Astrocyte (in vitro differentiated cells and primary cell): ENCODE results near the gene ANKRD24.
"Not testable (repeated sequence)": the region's sequence is repeated elsewhere in the genome, so short reads cannot be mapped to it uniquely, and the experiment has no call there.

Source experiments
- EZH2 ChIP-seq: IDR thresholded peaks from 2 replicates; pipeline ENCODE4 v1.6.1; 2012; ENCODE audit warnings: mild to moderate bottlenecking, low read length, inconsistent platforms; ENCODE audit not compliant: insufficient read depth
- TF ChIP-seq, protein P1 (sequence below): IDR thresholded peaks from 2 replicates; pipeline ENCODE4 v1.5.1; 2011; ENCODE audit warnings: low read depth, mild to moderate bottlenecking, inconsistent platforms, low read length, moderate library complexity; ENCODE audit not compliant: insufficient read depth

GRCh38 chr19:4237510-4237909 is 55.0 kb downstream of the ANKRD24 start:
- TF ChIP-seq, protein P1, sequence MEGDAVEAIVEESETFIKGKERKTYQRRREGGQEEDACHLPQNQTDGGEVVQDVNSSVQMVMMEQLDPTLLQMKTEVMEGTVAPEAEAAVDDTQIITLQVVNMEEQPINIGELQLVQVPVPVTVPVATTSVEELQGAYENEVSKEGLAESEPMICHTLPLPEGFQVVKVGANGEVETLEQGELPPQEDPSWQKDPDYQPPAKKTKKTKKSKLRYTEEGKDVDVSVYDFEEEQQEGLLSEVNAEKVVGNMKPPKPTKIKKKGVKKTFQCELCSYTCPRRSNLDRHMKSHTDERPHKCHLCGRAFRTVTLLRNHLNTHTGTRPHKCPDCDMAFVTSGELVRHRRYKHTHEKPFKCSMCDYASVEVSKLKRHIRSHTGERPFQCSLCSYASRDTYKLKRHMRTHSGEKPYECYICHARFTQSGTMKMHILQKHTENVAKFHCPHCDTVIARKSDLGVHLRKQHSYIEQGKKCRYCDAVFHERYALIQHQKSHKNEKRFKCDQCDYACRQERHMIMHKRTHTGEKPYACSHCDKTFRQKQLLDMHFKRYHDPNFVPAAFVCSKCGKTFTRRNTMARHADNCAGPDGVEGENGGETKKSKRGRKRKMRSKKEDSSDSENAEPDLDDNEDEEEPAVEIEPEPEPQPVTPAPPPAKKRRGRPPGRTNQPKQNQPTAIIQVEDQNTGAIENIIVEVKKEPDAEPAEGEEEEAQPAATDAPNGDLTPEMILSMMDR: not testable (repeated sequence)
- TF ChIP-seq EZH2: not testable (repeated sequence)
